GM10847 (cell line): ENCODE data around the gene OSBPL2.

Experiments used
- POLR2A ChIP-seq: IDR thresholded peaks from 2 replicates; pipeline ENCODE4 v1.6.1; 2011; ENCODE audit not compliant: insufficient read length; ENCODE audit errors: extremely low read depth

The OSBPL2 gene

GRCh38 chr20:62308102-62308822 lies 69.9 kb downstream of the OSBPL2 start:
- TF ChIP-seq POLR2A: no peak

DNA sequence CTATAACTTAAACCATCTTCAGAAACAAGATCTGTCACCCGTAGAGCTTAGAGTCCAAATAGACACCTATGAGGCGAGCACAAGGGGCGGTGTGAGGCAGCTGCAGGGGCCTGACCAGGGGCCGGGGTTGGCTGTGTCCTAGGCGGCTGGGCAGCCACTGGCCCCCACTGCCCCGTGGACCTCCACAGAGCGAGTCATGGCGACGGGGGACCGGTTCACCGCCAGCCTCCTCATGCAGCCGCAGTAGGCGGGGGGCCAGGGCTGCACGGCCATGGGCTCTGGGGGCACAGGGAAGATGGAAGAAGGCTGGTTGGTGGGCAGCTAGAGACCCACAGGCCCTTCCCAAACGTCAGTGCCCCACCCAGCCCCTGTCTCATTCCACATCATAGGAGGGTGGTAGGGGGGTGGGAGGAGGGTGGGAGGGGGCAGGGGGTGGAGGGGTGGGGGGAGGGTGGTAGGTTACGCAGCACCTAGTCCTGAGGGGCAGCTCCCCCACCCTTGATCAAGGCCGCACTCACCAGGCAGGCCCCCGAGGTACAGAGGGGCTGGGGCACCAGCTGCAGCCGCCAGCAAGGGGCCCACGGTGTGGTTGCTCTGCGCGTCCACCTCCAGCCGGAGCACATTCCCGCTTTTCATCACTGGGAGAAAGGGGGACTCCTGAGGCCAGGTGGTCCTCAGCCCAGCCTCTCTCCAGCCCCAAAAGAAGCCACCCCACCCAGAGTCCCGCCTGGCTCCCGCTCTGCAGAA lies 71.0 kb downstream of the OSBPL2 start:
- TF ChIP-seq POLR2A: no peak

- TF ChIP-seq POLR2A: no peak
Observed at GRCh38 chr20:62309947-62310756, 71.8 kb downstream of the OSBPL2 start.

GRCh38 chr20:62310757-62311121 lies 72.4 kb downstream of the OSBPL2 start:
- TF ChIP-seq POLR2A: no peak

DNA sequence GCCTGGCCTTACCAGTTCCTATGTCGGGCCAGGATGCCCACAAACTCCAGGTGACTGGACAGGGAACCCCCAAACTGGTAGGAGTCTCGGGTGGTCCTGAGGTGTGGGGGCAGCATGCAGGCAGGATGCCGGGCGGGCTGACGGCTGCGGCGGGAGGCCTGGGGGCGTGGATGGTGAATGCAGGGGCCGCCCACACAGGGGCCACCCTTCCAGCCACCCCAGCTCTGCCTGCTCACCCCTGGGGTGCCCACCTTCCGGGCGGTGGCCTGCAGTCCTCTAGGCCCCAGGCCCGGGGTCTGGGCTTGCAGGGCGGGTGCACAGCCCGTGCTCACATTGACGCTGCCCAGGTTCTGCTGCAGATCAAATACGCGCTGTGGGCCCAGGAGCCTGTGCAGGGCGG lies 72.8 kb downstream of the OSBPL2 start:
- no peak for TF ChIP-seq POLR2A

DNA sequence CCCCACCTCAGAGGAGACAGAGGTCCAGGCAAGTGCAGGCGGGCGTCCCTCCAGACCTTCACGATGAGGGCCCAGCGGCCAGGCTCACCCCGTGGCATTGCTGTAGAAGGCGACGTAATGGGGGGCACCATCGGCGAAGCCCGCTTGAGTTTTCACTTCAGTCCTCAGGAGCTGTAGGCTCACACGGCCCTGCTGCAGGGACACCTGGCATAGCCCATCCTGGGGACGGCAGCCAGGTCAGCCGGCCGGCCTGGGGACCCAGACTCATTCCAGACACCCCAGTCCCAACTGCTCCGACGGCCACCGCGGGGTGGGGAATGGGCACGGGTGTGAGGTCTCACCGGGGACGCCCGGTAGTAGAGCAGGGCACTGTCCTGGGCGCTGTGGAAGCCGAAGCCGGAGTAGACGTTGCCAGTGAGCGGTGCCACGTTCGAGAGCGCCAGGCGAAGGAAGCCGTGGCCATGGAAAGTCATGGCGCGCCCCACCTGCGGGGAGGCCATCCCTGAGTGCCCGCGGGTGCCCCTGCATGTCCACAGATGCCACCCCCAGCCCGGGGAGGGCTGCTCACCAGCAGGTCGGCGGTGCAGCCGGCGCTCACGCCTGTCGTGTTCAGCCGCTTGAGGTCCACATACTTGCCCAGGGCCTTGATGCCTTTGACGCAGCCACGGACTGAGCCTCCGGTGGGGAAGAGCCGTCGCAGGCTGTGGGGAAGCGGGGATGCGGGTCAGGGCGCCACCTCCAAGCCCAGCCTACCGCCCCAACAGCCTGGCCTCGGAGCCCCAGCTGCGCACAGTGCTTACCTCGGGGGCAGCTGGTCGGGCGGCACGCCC lies 73.7 kb downstream of the OSBPL2 start:
- TF ChIP-seq POLR2A: no peak

GRCh38 chr20:62312662-62312977 lies 74.3 kb downstream of the OSBPL2 start:
- TF ChIP-seq POLR2A: no peak

- no peak for TF ChIP-seq POLR2A
Observed at GRCh38 chr20:62313021-62313420, 74.7 kb downstream of the OSBPL2 start.

- TF ChIP-seq POLR2A: no peak
Observed at GRCh38 chr20:62313460-62314338, 75.4 kb downstream of the OSBPL2 start.

- TF ChIP-seq POLR2A: no peak
Observed at GRCh38 chr20:62314339-62314638, 76.0 kb downstream of the OSBPL2 start.

GRCh38 chr20:62314711-62315302 lies 76.5 kb downstream of the OSBPL2 start:
- no peak for TF ChIP-seq POLR2A

DNA sequence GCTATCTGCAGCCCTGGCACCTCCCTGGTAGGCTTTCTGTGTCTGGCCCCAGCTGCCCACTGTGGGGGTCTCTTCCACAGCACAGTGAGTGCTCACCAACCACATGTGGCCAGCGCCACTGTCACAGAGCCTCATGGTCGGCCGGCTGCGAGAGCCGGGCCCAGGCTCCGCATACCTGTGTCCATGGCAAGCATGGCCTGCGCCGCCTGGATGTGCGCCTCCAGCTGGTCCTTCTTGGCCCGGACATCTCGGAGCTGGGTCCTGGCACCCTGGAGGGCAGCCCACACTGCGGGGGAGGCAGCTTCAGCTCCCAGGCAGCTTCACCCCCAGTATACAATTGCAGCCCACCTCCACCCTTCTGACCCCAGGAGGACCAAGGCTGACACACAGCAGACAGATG lies 77.5 kb downstream of the OSBPL2 start:
- TF ChIP-seq POLR2A: no peak

- TF ChIP-seq POLR2A: no peak
Observed at GRCh38 chr20:62316331-62317166, 78.2 kb downstream of the OSBPL2 start.
